ENCODE data around the gene NCK1. TPM values are rescaled to one million over a fixed set of nuclear protein-coding genes. Genes with fewer than 3 reads are reported as not detected.

NCK1 gene
- total RNA-seq, 1 donor from 2014 or later = 43.7 TPM

DNA sequence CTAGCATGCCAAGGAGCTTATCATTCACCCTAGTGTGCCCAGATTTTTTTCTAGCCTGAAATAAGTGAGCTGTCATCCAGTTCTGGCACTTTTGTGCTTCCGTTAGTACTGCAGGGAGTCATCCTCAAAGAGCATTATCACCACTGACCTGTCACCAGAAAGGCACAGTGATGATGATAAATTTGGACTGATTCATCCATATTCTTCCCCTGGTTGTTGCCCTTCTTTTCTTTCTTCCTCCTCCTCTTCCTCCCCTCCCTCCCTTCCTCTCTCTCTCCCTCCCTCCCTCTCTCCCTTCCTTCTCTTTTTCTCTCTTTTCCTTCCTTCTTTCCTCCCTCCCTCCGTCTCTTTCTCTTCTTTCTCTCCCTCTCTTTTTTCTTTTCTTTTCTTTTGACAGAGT lies 21.8 kb upstream of the NCK1 start:
- peaks cover 18% of the 10 kb centered on the region for H3K4me1 ChIP-seq (ENCODE audit: insufficient read depth, low read length)
- no peak overlapping the region for H3K27ac Mint-ChIP-seq (ENCODE audit: unreplicated experiment)
- peaks cover 3% of the 10 kb centered on the region for H3K9me3 Mint-ChIP-seq (ENCODE audit: unreplicated experiment)
- H2AFZ ChIP-seq (ENCODE audit: low read depth, low read length) = no peak overlapping the region
- DNase-seq (ENCODE audit: low read depth) (no peak), FAIRE-seq (no peak)
- no peaks in the 10 kb centered on the region for H3K27me3 Mint-ChIP-seq (ENCODE audit: low read depth, unreplicated experiment)
- peaks cover 29% of the 10 kb centered on the region for H3K4me1 Mint-ChIP-seq (ENCODE audit: low read depth, unreplicated experiment)
- H3K4me2 ChIP-seq (ENCODE audit: low read length) = no peak overlapping the region
- H3K27ac ChIP-seq (ENCODE audit: low read depth, low read length) = no peak overlapping the region
- peaks cover 59% of the 10 kb centered on the region for H3K79me2 ChIP-seq (ENCODE audit: insufficient read depth, low read length)
- no peak overlapping the region for H3K9ac ChIP-seq (ENCODE audit: low read length)
- no peaks in the 10 kb centered on the region for H3K36me3 ChIP-seq (ENCODE audit: insufficient read depth, low read length)
- H3K4me3 ChIP-seq (ENCODE audit: insufficient read depth, low read depth, low read length) = no peak overlapping the region
- H4K20me1 ChIP-seq (ENCODE audit: insufficient read depth, low read length) = peaks cover 16% of the 10 kb centered on the region
- peaks cover 11% of the 10 kb centered on the region for H3K36me3 Mint-ChIP-seq (ENCODE audit: low read depth, unreplicated experiment)
- H3K9me3 ChIP-seq (ENCODE audit: insufficient read depth, low read depth, low read length) = no peaks in the 10 kb centered on the region
- TF ChIP-seq, protein P1, sequence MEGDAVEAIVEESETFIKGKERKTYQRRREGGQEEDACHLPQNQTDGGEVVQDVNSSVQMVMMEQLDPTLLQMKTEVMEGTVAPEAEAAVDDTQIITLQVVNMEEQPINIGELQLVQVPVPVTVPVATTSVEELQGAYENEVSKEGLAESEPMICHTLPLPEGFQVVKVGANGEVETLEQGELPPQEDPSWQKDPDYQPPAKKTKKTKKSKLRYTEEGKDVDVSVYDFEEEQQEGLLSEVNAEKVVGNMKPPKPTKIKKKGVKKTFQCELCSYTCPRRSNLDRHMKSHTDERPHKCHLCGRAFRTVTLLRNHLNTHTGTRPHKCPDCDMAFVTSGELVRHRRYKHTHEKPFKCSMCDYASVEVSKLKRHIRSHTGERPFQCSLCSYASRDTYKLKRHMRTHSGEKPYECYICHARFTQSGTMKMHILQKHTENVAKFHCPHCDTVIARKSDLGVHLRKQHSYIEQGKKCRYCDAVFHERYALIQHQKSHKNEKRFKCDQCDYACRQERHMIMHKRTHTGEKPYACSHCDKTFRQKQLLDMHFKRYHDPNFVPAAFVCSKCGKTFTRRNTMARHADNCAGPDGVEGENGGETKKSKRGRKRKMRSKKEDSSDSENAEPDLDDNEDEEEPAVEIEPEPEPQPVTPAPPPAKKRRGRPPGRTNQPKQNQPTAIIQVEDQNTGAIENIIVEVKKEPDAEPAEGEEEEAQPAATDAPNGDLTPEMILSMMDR (IDR thresholded peaks at IDR 0.05; ENCODE audit: insufficient read depth, low read depth, low read length) = no peak
- no peak for TF ChIP-seq EZH2 (IDR thresholded peaks at IDR 0.05; ENCODE audit: insufficient read depth, low read length)
- H3K4me3 Mint-ChIP-seq (ENCODE audit: unreplicated experiment) = no peak overlapping the region
- no peaks in the 10 kb centered on the region for H3K27me3 ChIP-seq (ENCODE audit: insufficient read depth, low read length)

- no peak overlapping the region for H3K4me3 ChIP-seq (ENCODE audit: insufficient read depth, low read depth, low read length)
- no peak overlapping the region for H3K9ac ChIP-seq (ENCODE audit: low read length)
- H3K4me3 Mint-ChIP-seq (ENCODE audit: unreplicated experiment) = no peak overlapping the region
- no peaks in the 10 kb centered on the region for H3K27me3 Mint-ChIP-seq (ENCODE audit: low read depth, unreplicated experiment)
- H3K9me3 Mint-ChIP-seq (ENCODE audit: unreplicated experiment) = peaks cover 3% of the 10 kb centered on the region
- peaks cover 14% of the 10 kb centered on the region for H4K20me1 ChIP-seq (ENCODE audit: insufficient read depth, low read length)
- no peak for FAIRE-seq
- no peak overlapping the region for H3K4me2 ChIP-seq (ENCODE audit: low read length)
- H3K36me3 ChIP-seq (ENCODE audit: insufficient read depth, low read length) = no peaks in the 10 kb centered on the region
- H3K9me3 ChIP-seq (ENCODE audit: insufficient read depth, low read depth, low read length) = no peaks in the 10 kb centered on the region
- peaks cover 18% of the 10 kb centered on the region for H3K4me1 Mint-ChIP-seq (ENCODE audit: low read depth, unreplicated experiment)
- DNase-seq (ENCODE audit: low read depth) = no peak
- TF ChIP-seq, protein P1 (IDR thresholded peaks at IDR 0.05; ENCODE audit: insufficient read depth, low read depth, low read length) = no peak
- H3K4me1 ChIP-seq (ENCODE audit: insufficient read depth, low read length) = peaks cover 18% of the 10 kb centered on the region
- H3K27me3 ChIP-seq (ENCODE audit: insufficient read depth, low read length) = no peaks in the 10 kb centered on the region
- no peak overlapping the region for H3K27ac ChIP-seq (ENCODE audit: low read depth, low read length)
- peaks cover 14% of the 10 kb centered on the region for H3K36me3 Mint-ChIP-seq (ENCODE audit: low read depth, unreplicated experiment)
- H3K27ac Mint-ChIP-seq (ENCODE audit: unreplicated experiment) = no peak overlapping the region
- no peak overlapping the region for H2AFZ ChIP-seq (ENCODE audit: low read depth, low read length)
- peaks cover 49% of the 10 kb centered on the region for H3K79me2 ChIP-seq (ENCODE audit: insufficient read depth, low read length)
Measured at GRCh38 chr3:136842294-136842693, 19.7 kb upstream of the NCK1 start.

DNA sequence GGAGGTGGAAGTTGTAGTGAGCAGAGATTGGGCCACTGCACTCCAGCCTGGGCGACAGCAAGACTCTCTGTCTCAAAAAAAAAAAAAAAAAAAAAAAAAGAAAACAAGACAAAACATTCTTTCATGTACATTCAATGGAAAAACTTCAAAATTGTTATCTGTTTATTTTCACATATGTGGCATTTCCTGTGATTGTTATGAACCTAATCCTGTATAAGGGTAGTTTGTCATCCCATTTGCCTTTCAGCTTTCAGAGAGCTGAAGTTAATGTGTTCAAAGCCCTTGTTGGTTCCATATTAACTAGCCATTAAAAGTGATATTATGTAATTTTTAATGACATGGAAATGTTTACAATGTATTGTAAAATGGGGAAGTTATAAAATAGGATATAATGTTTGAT lies 17.3 kb upstream of the NCK1 start:
- Histone ChIP-seq H3K27ac (ENCODE audit: low read depth, low read length) (no peak overlapping the region), H3K9ac (ENCODE audit: low read length) (no peak overlapping the region), H3K4me2 (ENCODE audit: low read length) (no peak overlapping the region), H3K9me3 (ENCODE audit: insufficient read depth, low read depth, low read length) (no peaks in the 10 kb centered on the region), H3K4me1 (ENCODE audit: insufficient read depth, low read length) (peaks cover 6% of the 10 kb centered on the region), H3K4me3 (ENCODE audit: insufficient read depth, low read depth, low read length) (no peak overlapping the region), H4K20me1 (ENCODE audit: insufficient read depth, low read length) (peaks cover 17% of the 10 kb centered on the region), H3K36me3 (ENCODE audit: insufficient read depth, low read length) (no peaks in the 10 kb centered on the region), H3K27me3 (ENCODE audit: insufficient read depth, low read length) (no peaks in the 10 kb centered on the region), H2AFZ (ENCODE audit: low read depth, low read length) (no peak overlapping the region), H3K79me2 (ENCODE audit: insufficient read depth, low read length) (peaks cover 43% of the 10 kb centered on the region)
- TF ChIP-seq EZH2 (IDR thresholded peaks at IDR 0.05; ENCODE audit: insufficient read depth, low read length) = no peak
- TF ChIP-seq, protein P1 (IDR thresholded peaks at IDR 0.05; ENCODE audit: insufficient read depth, low read depth, low read length) = no peak
- Mint-ChIP-seq H3K36me3 (ENCODE audit: low read depth, unreplicated experiment) (peaks cover 14% of the 10 kb centered on the region), H3K27me3 (ENCODE audit: low read depth, unreplicated experiment) (no peaks in the 10 kb centered on the region), H3K4me1 (ENCODE audit: low read depth, unreplicated experiment) (peaks cover 4% of the 10 kb centered on the region), H3K27ac (ENCODE audit: unreplicated experiment) (no peak overlapping the region), H3K4me3 (ENCODE audit: unreplicated experiment) (no peak overlapping the region), H3K9me3 (ENCODE audit: unreplicated experiment) (peaks cover 3% of the 10 kb centered on the region)
- FAIRE-seq (no peak), DNase-seq (ENCODE audit: low read depth) (no peak)
